Astrocyte of the cerebellum (primary cell): ENCODE results near the gene SCRT2.

Source experiments
- DNase-seq: peaks from one replicate; pipeline ENCODE4 v3.0.0-alpha.2; 2011; ENCODE audit warnings: low read depth
- H3K4me3 ChIP-seq: 2 replicates; pipeline ENCODE4 v1.5.1; 2011; ENCODE audit warnings: mild to moderate bottlenecking, low read depth, low read length, moderate library complexity
- in situ Hi-C: cut with HindIII; loops from 2 replicates; pipeline ENCODE4 v1.10.0; 2017; ENCODE audit warnings: low sequenced_read_pairs
- TF ChIP-seq, protein P1 (sequence below): IDR thresholded peaks from 2 replicates; pipeline ENCODE4 v1.5.1; 2012; ENCODE audit warnings: low read length, low read depth, moderate library complexity, mild to moderate bottlenecking; ENCODE audit errors: missing control alignments

SCRT2 gene

DNA sequence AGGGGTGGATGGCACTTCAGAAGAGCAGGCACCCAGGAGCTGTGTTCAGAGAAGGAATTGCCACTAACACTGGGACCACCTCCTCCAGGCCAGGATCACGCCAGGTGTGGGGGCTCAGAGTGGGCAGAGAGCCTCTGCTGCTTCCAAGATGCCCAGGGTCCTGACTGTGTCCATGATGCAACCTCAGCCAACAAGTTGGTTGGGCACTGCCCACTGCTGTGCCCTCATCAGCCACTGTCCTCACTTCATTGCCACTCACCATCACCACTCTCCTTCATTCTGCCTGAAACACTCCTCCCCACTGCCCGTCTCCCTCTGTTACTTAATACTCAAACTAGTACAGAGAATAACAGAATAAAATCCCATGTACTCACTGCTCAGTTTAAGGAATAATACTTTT, 49.0 kb downstream of the SCRT2 start:
- H3K4me3 ChIP-seq = no peak overlapping the region
- DNase-seq = no peak
- TF ChIP-seq, protein P1, sequence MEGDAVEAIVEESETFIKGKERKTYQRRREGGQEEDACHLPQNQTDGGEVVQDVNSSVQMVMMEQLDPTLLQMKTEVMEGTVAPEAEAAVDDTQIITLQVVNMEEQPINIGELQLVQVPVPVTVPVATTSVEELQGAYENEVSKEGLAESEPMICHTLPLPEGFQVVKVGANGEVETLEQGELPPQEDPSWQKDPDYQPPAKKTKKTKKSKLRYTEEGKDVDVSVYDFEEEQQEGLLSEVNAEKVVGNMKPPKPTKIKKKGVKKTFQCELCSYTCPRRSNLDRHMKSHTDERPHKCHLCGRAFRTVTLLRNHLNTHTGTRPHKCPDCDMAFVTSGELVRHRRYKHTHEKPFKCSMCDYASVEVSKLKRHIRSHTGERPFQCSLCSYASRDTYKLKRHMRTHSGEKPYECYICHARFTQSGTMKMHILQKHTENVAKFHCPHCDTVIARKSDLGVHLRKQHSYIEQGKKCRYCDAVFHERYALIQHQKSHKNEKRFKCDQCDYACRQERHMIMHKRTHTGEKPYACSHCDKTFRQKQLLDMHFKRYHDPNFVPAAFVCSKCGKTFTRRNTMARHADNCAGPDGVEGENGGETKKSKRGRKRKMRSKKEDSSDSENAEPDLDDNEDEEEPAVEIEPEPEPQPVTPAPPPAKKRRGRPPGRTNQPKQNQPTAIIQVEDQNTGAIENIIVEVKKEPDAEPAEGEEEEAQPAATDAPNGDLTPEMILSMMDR = no peak
- in situ Hi-C loops = no loop called here

- H3K4me3 ChIP-seq = no peak overlapping the region
- TF ChIP-seq, protein P1 = no peak
- no peak for DNase-seq
- in situ Hi-C loops = no loop called here
Measured at GRCh38 chr20:625360-625932, 50.2 kb downstream of the SCRT2 start.

- TF ChIP-seq, protein P1 = no peak
- in situ Hi-C loops = no loop called here
- DNase-seq = no peak
Measured at GRCh38 chr20:623704-624103, 51.9 kb downstream of the SCRT2 start.

GRCh38 chr20:623021-623420, 52.6 kb downstream of the SCRT2 start:
- TF ChIP-seq, protein P1 = no peak
- no peak overlapping the region for H3K4me3 ChIP-seq
- in situ Hi-C loops = no loop called here
- no peak for DNase-seq

More at GRCh38 chr20:623704-624103, 51.9 kb downstream of the SCRT2 start:
- no peak overlapping the region for H3K4me3 ChIP-seq

- in situ Hi-C loops = no loop called here
- TF ChIP-seq, protein P1 = no peak
- DNase-seq = no peak
- H3K4me3 ChIP-seq = no peak overlapping the region
Measured at GRCh38 chr20:622161-622560, 53.4 kb downstream of the SCRT2 start.

GRCh38 chr20:621125-621756, 54.4 kb downstream of the SCRT2 start:
- H3K4me3 ChIP-seq = no peak overlapping the region
- in situ Hi-C loops = no loop called here
- TF ChIP-seq, protein P1 = no peak
- DNase-seq = no peak
